Measurements from ENCODE around the gene NRAP. TPM values are rescaled to one million over a fixed set of nuclear protein-coding genes. Genes with fewer than 3 reads are reported as not detected.

NRAP gene
- total RNA-seq, 1 donor from 2014 or later: not detected

Other genes starting within 250 kb of the NRAP start
- under 0.01 TPM in 1 of 2 replicates, not detected in the other for gene HABP2, start 111.0 kb downstream of the NRAP start, total RNA-seq
- gene CASP7, start 15.9 kb upstream of the NRAP start, total RNA-seq: 37.7 and 52.8 TPM in 2 replicates
- gene PLEKHS1, start 87.6 kb upstream of the NRAP start, total RNA-seq: not detected in 2 replicates
- gene DCLRE1A, start 190.0 kb upstream of the NRAP start, total RNA-seq: 4.8 and 6.0 TPM in 2 replicates
- gene NHLRC2, start 190.6 kb upstream of the NRAP start, total RNA-seq: 7.8 and 14.5 TPM in 2 replicates

Data from lung microvascular endothelial cell (primary cell).